IMR-90 (cell line): ENCODE results near the gene HSD17B10. TPM values are rescaled to one million over a fixed set of nuclear protein-coding genes. Genes with fewer than 3 reads are reported as not detected.
A peak's percentile ranks its signal among the peaks of the same experiment; 100 is the strongest.

Experiments
- ATAC-seq: fragments of 200-7000 bp; cut with Tn5 transposase; 2 replicates; pipeline ENCODE4 v1.9.1; 2020; ENCODE audit warnings: low read depth, mild to moderate bottlenecking, moderate library complexity
- BruUV-seq: library from RNA; stranded (reverse); fragments of 400-500 nt; replicated peaks from 2 replicates; lab custom pipeline; 2021; lab: Mats Ljungman, UMichigan
- CTCF ChIA-PET: fragments of 300-600 bp; formaldehyde crosslinking; extraction: SDS; loops from one replicate; lab custom pipeline; 2021; ENCODE audit warnings: antibody characterized with exemption; lab: Yijun Ruan, JAX
- POLR2A ChIA-PET: fragments of 300-600 bp; sonication (Branson Sonifier 250); formaldehyde crosslinking; loops from one replicate; lab custom pipeline; 2022; ENCODE audit warnings: antibody characterized with exemption; ENCODE audit not compliant: unreplicated experiment; lab: Charles Lee
- DNase-seq: peaks from one replicate; pipeline ENCODE4 v3.0.0; 2013
- H2AFZ ChIP-seq: replicated peaks from 2 replicates; pipeline ENCODE3; 2013; ENCODE audit warnings: low read length, mild to moderate bottlenecking; ENCODE audit not compliant: poor library complexity
- H2AK5ac ChIP-seq: 2 replicates; pipeline ENCODE4 v1.6.1; 2013; ENCODE audit warnings: low read depth, low read length, inconsistent platforms
- H2AK9ac ChIP-seq: replicated peaks from 2 replicates; pipeline ENCODE3; 2013; ENCODE audit warnings: mild to moderate bottlenecking, low read depth, low read length, moderate library complexity; ENCODE audit not compliant: poor library complexity
- H2BK120ac ChIP-seq: 2 replicates; pipeline ENCODE4 v1.6.1; 2013; ENCODE audit warnings: low read depth, low read length, inconsistent platforms
- H2BK15ac ChIP-seq: 3 replicates; pipeline ENCODE4 v1.6.1; 2013; ENCODE audit warnings: low read depth, low read length, inconsistent platforms
- H2BK20ac ChIP-seq: 2 replicates; pipeline ENCODE4 v1.6.1; 2013; ENCODE audit warnings: low read depth, mild to moderate bottlenecking, inconsistent platforms, low read length, moderate library complexity
- H2BK5ac ChIP-seq: 2 replicates; pipeline ENCODE4 v1.6.1; 2013; ENCODE audit warnings: mild to moderate bottlenecking, low read depth, low read length, inconsistent platforms; ENCODE audit not compliant: poor library complexity, severe bottlenecking
- H3K14ac ChIP-seq: replicated peaks from 2 replicates; pipeline ENCODE4 v1.6.1; 2013; ENCODE audit warnings: low read depth, low read length, inconsistent platforms
- H3K18ac ChIP-seq: 2 replicates; pipeline ENCODE4 v1.6.1; 2013; ENCODE audit warnings: low read depth, low read length, control low read depth
- H3K23ac ChIP-seq: 2 replicates; pipeline ENCODE4 v1.6.1; 2013; ENCODE audit warnings: low read depth, low read length, inconsistent platforms
- H3K27ac ChIP-seq: 2 replicates; pipeline ENCODE4 v1.5.1; 2013; ENCODE audit warnings: mild to moderate bottlenecking, control low read depth, low read length; ENCODE audit not compliant: insufficient read depth
- H3K27me3 ChIP-seq: 2 replicates; pipeline ENCODE4 v1.6.1; 2013; ENCODE audit warnings: low read length; ENCODE audit not compliant: control insufficient read depth, insufficient read depth
- H3K36me3 ChIP-seq: 2 replicates; pipeline ENCODE4 v1.6.1; 2013; ENCODE audit warnings: low read length, mixed read lengths; ENCODE audit not compliant: control insufficient read depth, insufficient read depth
- H3K4ac ChIP-seq: 2 replicates; pipeline ENCODE4 v1.6.1; 2013; ENCODE audit warnings: low read depth, low read length, inconsistent platforms
- H3K4me1 ChIP-seq: 2 replicates; pipeline ENCODE4 v1.6.1; 2013; ENCODE audit warnings: low read length, mixed read lengths; ENCODE audit not compliant: control insufficient read depth, insufficient read depth
- H3K4me2 ChIP-seq: 2 replicates; pipeline ENCODE4 v1.6.1; 2013; ENCODE audit warnings: low read depth, mild to moderate bottlenecking, control low read depth, low read length, moderate library complexity
- H3K4me3 ChIP-seq: 2 replicates; pipeline ENCODE4 v1.5.1; 2013; ENCODE audit warnings: low read depth, mild to moderate bottlenecking, control low read depth, low read length, moderate library complexity; ENCODE audit not compliant: insufficient read depth
- H3K56ac ChIP-seq: 2 replicates; pipeline ENCODE4 v1.6.1; 2013; ENCODE audit warnings: low read length, inconsistent platforms; ENCODE audit not compliant: insufficient read depth; ENCODE audit errors: extremely low read depth
- H3K79me1 ChIP-seq, 2 experiments: 2 replicates each; pipeline ENCODE4 v1.6.1; 2013; ENCODE audit warnings: low read length in 2 of 2, inconsistent platforms in 1 of 2, low read depth in 1 of 2
- H3K9ac ChIP-seq: 2 replicates; pipeline ENCODE4 v1.6.1; 2013; ENCODE audit warnings: low read depth, low read length, control low read depth
- H3K9me1 ChIP-seq: 2 replicates; pipeline ENCODE4 v1.6.1; 2013; ENCODE audit warnings: low read length, inconsistent platforms; ENCODE audit not compliant: insufficient read depth
- H3K9me3 ChIP-seq: 2 replicates; pipeline ENCODE4 v1.6.1; 2013; ENCODE audit warnings: low read length; ENCODE audit not compliant: control insufficient read depth, insufficient read depth
- H4K20me1 ChIP-seq: 2 replicates; pipeline ENCODE4 v1.6.1; 2013; ENCODE audit warnings: low read length, inconsistent platforms; ENCODE audit not compliant: insufficient read depth
- H4K5ac ChIP-seq: 2 replicates; pipeline ENCODE4 v1.6.1; 2013; ENCODE audit warnings: mild to moderate bottlenecking, low read depth, low read length, control low read depth
- H4K8ac ChIP-seq, 2 experiments: 2 replicates each; pipeline ENCODE4 v1.6.1; 2013; ENCODE audit warnings: low read depth in 2 of 2, low read length in 2 of 2, control low read depth in 1 of 2, inconsistent platforms in 1 of 2
- H4K91ac ChIP-seq: 2 replicates; pipeline ENCODE4 v1.6.1; 2013; ENCODE audit warnings: low read depth, low read length, inconsistent platforms; ENCODE audit not compliant: insufficient read depth
- BHLHE40 ChIP-seq: fragments of 150-350 bp; IDR thresholded peaks from 2 replicates; pipeline ENCODE4 v1.6.1; 2016; ENCODE audit warnings: mild to moderate bottlenecking, low read depth, low read length
- CHD1 ChIP-seq: IDR thresholded peaks from 2 replicates; pipeline ENCODE4 v1.6.1; 2012; ENCODE audit warnings: low read depth, low read length, improper control_type of control experiment
- MAFK ChIP-seq: IDR thresholded peaks from 2 replicates; pipeline ENCODE4 v1.6.1; 2012; ENCODE audit warnings: low read depth, low read length, improper control_type of control experiment
- MAZ ChIP-seq: IDR thresholded peaks from 2 replicates; pipeline ENCODE4 v1.6.1; 2012; ENCODE audit warnings: low read depth, mild to moderate bottlenecking, low read length, improper control_type of control experiment, moderate library complexity, borderline replicate concordance
- MXI1 ChIP-seq: IDR thresholded peaks from 2 replicates; pipeline ENCODE4 v1.6.1; 2012; ENCODE audit warnings: low read depth, mild to moderate bottlenecking, low read length, moderate library complexity, borderline replicate concordance
- NFE2L2 ChIP-seq: fragments of 150-350 bp; IDR thresholded peaks from 2 replicates; pipeline ENCODE4 v1.6.1; 2016; ENCODE audit warnings: low read depth, mild to moderate bottlenecking, low read length
- POLR2A ChIP-seq: IDR thresholded peaks from 2 replicates; pipeline ENCODE4 v1.6.1; 2012; ENCODE audit warnings: mild to moderate bottlenecking, low read depth, low read length
- WGBS, 2 experiments: methylation state at CpG; one replicate each; pipeline versions ENCODE4 v1.1.5 to v1.1.7; 2013; ENCODE audit warnings: missing lambda C conversion rate in 2 of 2; ENCODE audit not compliant: insufficient read length in 1 of 2; ENCODE audit errors: extremely low coverage in 2 of 2; 5-methylcytosine and 5-hydroxymethylcytosine counted together
- dilution Hi-C: fragments of 300-500 bp; cut with HindIII; formaldehyde crosslinking; loops from one replicate; pipeline ENCODE4 v1.14.3; 2018; ENCODE audit warnings: low sequenced_read_pairs; ENCODE audit not compliant: unreplicated experiment
- in situ Hi-C: fragments of 300-500 bp; cut with MboI; formaldehyde crosslinking; loops from 3 replicates; pipeline ENCODE4 v1.14.3; 2019; ENCODE audit warnings: low sequenced_read_pairs, inconsistent platforms, mixed read lengths
- intact Hi-C: fragments of 100-400 bp; cut with micrococcal nuclease; formaldehyde crosslinking; loops from 2 replicates; pipeline ENCODE4 v1.10.0; 2022
- polyA plus RNA-seq, 3 experiments: library from polyadenylated mRNA; depleted of rRNA; stranded (reverse); fragments of >200 nt; gene quantifications; 2 replicates each; pipeline ENCODE4 v1.2.3, GENCODE V29; 2012; ENCODE audit warnings: low replicate concordance in 1 of 3
- total RNA-seq: library from RNA; depleted of rRNA; stranded (reverse); fragments of >200 nt; gene quantifications from 2 replicates; pipeline ENCODE4 v1.2.3, GENCODE V29; 2012
- TF ChIP-seq, protein P1 (sequence below): fragments of 150-350 bp; IDR thresholded peaks from 2 replicates; pipeline ENCODE4 v1.6.1; 2017; ENCODE audit warnings: mild to moderate bottlenecking, antibody characterized with exemption, low read length, low read depth
- TF ChIP-seq, protein P2 (sequence below): conservative IDR thresholded peaks from 2 replicates; pipeline ENCODE4 v1.5.1; 2012; ENCODE audit warnings: mild to moderate bottlenecking, low read depth, low read length, improper control_type of control experiment

Gene HSD17B10
- total and polyA plus RNA-seq, 2 of the 4 experiments (the other 2 are of a cell fraction) = 99.8 to 118 TPM

DNA sequence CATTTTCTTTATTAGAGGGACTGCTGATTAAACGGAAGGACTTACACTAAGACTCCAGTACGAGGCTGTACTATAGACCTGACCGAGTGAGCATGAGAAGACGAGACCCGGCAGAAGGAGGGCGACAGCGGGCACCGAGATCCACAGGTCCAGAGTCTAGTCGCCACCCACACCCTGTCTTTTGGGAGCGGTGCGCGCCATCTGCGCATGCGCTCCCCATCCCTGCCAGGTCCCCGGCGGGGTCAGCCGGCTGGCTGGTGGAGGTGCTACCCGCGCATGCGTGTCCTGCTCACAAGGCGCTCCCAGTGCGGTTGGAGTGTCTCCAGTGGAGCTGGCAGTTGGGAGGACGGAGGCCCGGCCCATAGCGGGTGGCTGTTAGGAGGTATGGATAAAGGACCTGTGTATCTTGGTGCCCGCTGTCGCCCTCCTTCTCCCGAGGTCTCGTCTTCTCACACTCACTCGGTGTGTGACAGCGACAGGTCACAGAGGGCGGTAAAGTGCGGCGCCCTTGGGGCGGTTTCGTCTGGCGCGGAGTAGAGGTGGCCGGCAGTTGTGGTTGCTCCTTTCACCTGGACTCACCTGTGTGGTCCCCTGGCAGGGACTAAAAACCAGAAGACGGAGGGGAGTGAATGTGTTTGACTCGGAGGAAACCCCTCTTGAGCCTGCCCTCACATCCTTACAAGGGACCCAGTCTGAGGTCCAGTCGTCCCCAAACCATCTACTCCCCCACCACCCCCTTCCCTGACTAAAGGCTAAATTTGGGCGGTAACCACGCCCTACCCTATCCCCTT, 7.6 kb upstream of the HSD17B10 start:
- H3K79me1 ChIP-seq = no peaks in the 10 kb centered on the region
- TF ChIP-seq BHLHE40 (no peak), CHD1 (no peak), MAFK (no peak), NFE2L2 (no peak), MXI1 (no peak), MAZ (no peak), POLR2A (no peak)
- TF ChIP-seq, protein P1, sequence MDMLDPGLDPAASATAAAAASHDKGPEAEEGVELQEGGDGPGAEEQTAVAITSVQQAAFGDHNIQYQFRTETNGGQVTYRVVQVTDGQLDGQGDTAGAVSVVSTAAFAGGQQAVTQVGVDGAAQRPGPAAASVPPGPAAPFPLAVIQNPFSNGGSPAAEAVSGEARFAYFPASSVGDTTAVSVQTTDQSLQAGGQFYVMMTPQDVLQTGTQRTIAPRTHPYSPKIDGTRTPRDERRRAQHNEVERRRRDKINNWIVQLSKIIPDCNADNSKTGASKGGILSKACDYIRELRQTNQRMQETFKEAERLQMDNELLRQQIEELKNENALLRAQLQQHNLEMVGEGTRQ = no peak
- TF ChIP-seq, protein P2, sequence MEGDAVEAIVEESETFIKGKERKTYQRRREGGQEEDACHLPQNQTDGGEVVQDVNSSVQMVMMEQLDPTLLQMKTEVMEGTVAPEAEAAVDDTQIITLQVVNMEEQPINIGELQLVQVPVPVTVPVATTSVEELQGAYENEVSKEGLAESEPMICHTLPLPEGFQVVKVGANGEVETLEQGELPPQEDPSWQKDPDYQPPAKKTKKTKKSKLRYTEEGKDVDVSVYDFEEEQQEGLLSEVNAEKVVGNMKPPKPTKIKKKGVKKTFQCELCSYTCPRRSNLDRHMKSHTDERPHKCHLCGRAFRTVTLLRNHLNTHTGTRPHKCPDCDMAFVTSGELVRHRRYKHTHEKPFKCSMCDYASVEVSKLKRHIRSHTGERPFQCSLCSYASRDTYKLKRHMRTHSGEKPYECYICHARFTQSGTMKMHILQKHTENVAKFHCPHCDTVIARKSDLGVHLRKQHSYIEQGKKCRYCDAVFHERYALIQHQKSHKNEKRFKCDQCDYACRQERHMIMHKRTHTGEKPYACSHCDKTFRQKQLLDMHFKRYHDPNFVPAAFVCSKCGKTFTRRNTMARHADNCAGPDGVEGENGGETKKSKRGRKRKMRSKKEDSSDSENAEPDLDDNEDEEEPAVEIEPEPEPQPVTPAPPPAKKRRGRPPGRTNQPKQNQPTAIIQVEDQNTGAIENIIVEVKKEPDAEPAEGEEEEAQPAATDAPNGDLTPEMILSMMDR = no peak
- H4K5ac ChIP-seq = peak overlapping the region; percentile 78
- H4K20me1 ChIP-seq = no peaks in the 10 kb centered on the region
- peak overlapping the region; percentile 89 for H2AFZ ChIP-seq
- H3K9me1 ChIP-seq = no peaks in the 10 kb centered on the region; the same call in 1 of the 2 replicates
- H2BK15ac ChIP-seq = 0 out of 3 replicates have a peak overlapping the region, but pooled peaks have one; percentile 18
- peak overlapping the region; percentile 21; the same call in 1 of the 2 replicates for H3K9ac ChIP-seq
- WGBS, 2 experiments = 27% methylated on average over 12 of the region's 44 CpGs; no CpG with 5 or more reads in 1 of the 2 experiments
- H3K14ac ChIP-seq = 0 out of 2 replicates have a peak overlapping the region, but pooled peaks have one; percentile 40
- no peak overlapping the region for H2BK20ac ChIP-seq
- H2BK5ac ChIP-seq = no peak overlapping the region
- BruUV-seq = no TSS peak
- 0 out of 2 replicates have a peak overlapping the region, but pooled peaks have one; percentile 23 for H3K23ac ChIP-seq
- H4K91ac ChIP-seq = peak overlapping the region; percentile 72; the same call in 1 of the 2 replicates
- peak overlapping the region; percentile 83 to 93; a peak in 3 of 4 replicates for H4K8ac ChIP-seq
- H3K27ac ChIP-seq = peak overlapping the region; percentile 48
- H3K4me2 ChIP-seq = peak overlapping the region; percentile 73
- POLR2A ChIA-PET = no interaction called here
- CTCF ChIA-PET = no interaction called here
- H2AK5ac ChIP-seq = peak overlapping the region; percentile 38; the same call in 1 of the 2 replicates
- in situ Hi-C loops = loop anchor here (10.0 kb wide), 1 partner anchor 57 kb away; no protein-coding TSS in a partner anchor
- H3K18ac ChIP-seq = peak overlapping the region; percentile 30
- peak overlapping the region; percentile 71 for H2BK120ac ChIP-seq
- ATAC-seq = peak; percentile 60
- H3K9me3 ChIP-seq = no peaks in the 10 kb centered on the region
- peak overlapping the region; percentile 37 for H3K4me3 ChIP-seq
- peak; percentile 49 for DNase-seq
- peaks cover 18% of the 10 kb centered on the region for H3K27me3 ChIP-seq
- dilution Hi-C loops = no loop called here
- 0 out of 2 replicates have a peak overlapping the region, but pooled peaks have one; percentile 44 for H3K56ac ChIP-seq
- intact Hi-C loops = no loop called here
- no peak overlapping the region for H2AK9ac ChIP-seq
- H3K4me1 ChIP-seq = peaks cover 4% of the 10 kb centered on the region; the same call in 1 of the 2 replicates
- H3K4ac ChIP-seq = peak overlapping the region; percentile 52
- H3K36me3 ChIP-seq = no peaks in the 10 kb centered on the region
